ENCODE measurements around the gene REX1BD. TPM values are rescaled to one million over a fixed set of nuclear protein-coding genes. Genes with fewer than 3 reads are reported as not detected.
"Not testable (repeated sequence)": the region's sequence is repeated elsewhere in the genome, so short reads cannot be mapped to it uniquely, and the experiment has no call there.

Gene REX1BD
- 54.3 TPM for total RNA-seq (ENCODE audit: unreplicated experiment)
- long read RNA-seq, transcript REX1BD-201 (5 exons, 839 nt) = major isoform, 36 of 82 reads
- long read RNA-seq, transcript REX1BD-205 (4 exons, 1,081 nt) = minor isoform, 26 of 82 reads
- long read RNA-seq, transcript REX1BD-202 (5 exons, 702 nt) = minor isoform, 8 of 82 reads
- long read RNA-seq, partial matches to known transcripts = 5 of 82 reads
- long read RNA-seq, other reads (novel, unspliced or antisense) = 4 of 82 reads

DNA sequence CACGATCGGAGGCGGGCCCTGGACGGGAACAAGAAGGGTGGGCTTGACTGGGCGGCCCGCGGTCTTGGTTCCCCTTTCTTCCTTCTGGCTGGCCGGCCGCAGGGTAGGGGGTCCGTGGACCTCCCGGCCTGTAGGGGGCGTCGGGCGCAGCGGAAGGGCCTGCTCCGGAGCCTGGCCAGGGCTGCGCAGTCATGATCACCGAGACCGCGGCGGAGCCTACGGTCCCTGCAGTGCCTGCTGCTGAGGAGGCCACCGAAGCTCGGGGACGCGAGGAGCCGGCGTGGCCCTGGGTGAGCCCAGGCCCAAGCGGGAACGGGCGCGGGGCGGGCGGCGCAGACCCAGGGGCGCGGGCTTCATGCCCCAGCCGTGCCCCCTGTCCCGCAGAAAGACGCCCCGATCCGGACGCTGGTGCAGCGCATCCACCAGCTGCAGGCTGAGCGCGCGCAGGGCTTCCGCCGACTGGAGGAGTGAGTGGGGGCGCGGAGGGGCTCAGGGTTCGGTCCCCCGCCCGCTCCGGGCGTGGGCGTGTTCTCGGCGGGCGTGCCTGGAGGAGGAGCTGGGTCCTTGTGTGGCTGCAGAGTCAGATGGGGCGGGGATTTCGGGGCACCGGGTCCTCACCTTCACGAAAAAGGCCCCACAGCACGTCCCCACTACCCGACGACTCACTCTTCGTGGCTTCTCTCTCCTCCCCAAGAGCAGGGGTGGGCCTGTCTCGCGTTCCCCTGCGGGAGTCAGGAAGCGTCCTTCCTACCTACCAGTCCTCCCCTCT is at the start of gene REX1BD:
Gene REX1BD (plus strand): TSS at position 188 of the 769 bp plus-strand sequence. CDS start 4 bp downstream, at position 192.
- no peaks in the 10 kb centered on the region for H3K36me3 Mint-ChIP-seq (ENCODE audit: unreplicated experiment)
- TF ChIP-seq, protein P1, sequence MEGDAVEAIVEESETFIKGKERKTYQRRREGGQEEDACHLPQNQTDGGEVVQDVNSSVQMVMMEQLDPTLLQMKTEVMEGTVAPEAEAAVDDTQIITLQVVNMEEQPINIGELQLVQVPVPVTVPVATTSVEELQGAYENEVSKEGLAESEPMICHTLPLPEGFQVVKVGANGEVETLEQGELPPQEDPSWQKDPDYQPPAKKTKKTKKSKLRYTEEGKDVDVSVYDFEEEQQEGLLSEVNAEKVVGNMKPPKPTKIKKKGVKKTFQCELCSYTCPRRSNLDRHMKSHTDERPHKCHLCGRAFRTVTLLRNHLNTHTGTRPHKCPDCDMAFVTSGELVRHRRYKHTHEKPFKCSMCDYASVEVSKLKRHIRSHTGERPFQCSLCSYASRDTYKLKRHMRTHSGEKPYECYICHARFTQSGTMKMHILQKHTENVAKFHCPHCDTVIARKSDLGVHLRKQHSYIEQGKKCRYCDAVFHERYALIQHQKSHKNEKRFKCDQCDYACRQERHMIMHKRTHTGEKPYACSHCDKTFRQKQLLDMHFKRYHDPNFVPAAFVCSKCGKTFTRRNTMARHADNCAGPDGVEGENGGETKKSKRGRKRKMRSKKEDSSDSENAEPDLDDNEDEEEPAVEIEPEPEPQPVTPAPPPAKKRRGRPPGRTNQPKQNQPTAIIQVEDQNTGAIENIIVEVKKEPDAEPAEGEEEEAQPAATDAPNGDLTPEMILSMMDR (IDR thresholded peaks at IDR 0.05; ENCODE audit: partially characterized antibody, unreplicated experiment) = peak; percentile 93

DNA sequence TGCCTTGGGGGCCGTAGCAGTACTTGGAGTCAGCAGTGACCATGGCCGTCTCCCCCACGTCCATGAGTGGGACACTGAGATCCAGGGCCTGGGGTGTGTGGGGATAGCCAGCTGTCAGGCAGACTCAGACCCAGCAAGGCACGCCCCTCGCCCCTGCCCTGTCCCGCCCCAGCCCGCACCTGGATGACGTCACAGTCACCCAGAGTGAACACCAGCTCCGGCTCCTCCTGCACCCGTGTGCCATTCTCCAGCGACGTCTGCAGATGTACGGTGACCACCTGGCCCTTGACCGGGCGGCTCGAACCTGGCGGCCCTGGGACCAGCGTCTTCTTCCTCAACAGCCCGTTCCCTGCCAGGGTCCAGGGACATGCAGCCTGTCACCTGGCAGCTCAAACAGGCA is 49.2 kb upstream of the REX1BD start:
- H3K27ac Mint-ChIP-seq (ENCODE audit: unreplicated experiment) = no peak overlapping the region
- DNase-seq = no peak
- H3K27me3 Mint-ChIP-seq (ENCODE audit: unreplicated experiment) = peaks cover 4% of the 10 kb centered on the region
- H3K36me3 Mint-ChIP-seq (ENCODE audit: unreplicated experiment) = no peaks in the 10 kb centered on the region
- TF ChIP-seq, protein P1 (IDR thresholded peaks at IDR 0.05; ENCODE audit: partially characterized antibody, unreplicated experiment) = no peak
- peaks cover 4% of the 10 kb centered on the region for H3K9me3 Mint-ChIP-seq (ENCODE audit: unreplicated experiment)
- no peaks in the 10 kb centered on the region for H3K4me1 Mint-ChIP-seq (ENCODE audit: low read depth, unreplicated experiment)
- no peak overlapping the region for H3K4me3 Mint-ChIP-seq (ENCODE audit: unreplicated experiment)

More for the DNA sequence above, at the start of gene REX1BD:
- Mint-ChIP-seq H3K4me1 (ENCODE audit: low read depth, unreplicated experiment) (peaks cover 7% of the 10 kb centered on the region), H3K27ac (ENCODE audit: unreplicated experiment) (peak within 1 kb of the TSS; percentile 93), H3K27me3 (ENCODE audit: unreplicated experiment) (peaks cover 9% of the 10 kb centered on the region), H3K4me3 (ENCODE audit: unreplicated experiment) (peak within 1 kb of the TSS; percentile 96), H3K9me3 (ENCODE audit: unreplicated experiment) (peaks cover 25% of the 10 kb centered on the region)
- DNase-seq = peak; percentile 91

DNA sequence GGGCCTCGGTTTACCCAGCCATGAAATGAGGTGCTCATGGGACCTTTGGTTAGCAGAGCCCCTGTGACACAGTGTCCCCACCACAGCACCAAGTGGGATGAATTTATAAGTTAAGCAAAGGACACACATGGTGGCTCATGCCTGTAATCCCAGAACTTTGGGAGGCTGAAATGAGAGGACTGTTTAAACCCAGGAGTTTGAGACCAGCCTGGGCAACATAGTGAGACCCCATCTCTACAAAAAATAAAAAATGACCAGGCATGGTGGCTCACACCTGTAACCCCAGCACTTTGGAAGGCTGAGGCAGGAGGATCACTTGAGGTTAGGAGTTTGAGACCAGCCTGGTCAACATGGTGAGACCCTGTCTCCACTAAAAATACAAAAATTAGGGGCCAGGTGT is 48.4 kb upstream of the REX1BD start:
- H3K27me3 Mint-ChIP-seq (ENCODE audit: unreplicated experiment); H3K9me3 Mint-ChIP-seq (ENCODE audit: unreplicated experiment); DNase-seq; H3K4me3 Mint-ChIP-seq (ENCODE audit: unreplicated experiment); H3K27ac Mint-ChIP-seq (ENCODE audit: unreplicated experiment); H3K36me3 Mint-ChIP-seq (ENCODE audit: unreplicated experiment); H3K4me1 Mint-ChIP-seq (ENCODE audit: low read depth, unreplicated experiment): not testable (repeated sequence)

GRCh38 chr19:18541258-18541991 is 47.2 kb upstream of the REX1BD start:
- H3K27ac Mint-ChIP-seq (ENCODE audit: unreplicated experiment) = no peak overlapping the region
- no peaks in the 10 kb centered on the region for H3K4me1 Mint-ChIP-seq (ENCODE audit: low read depth, unreplicated experiment)
- H3K4me3 Mint-ChIP-seq (ENCODE audit: unreplicated experiment) = peak overlapping the region; percentile 25
- H3K36me3 Mint-ChIP-seq (ENCODE audit: unreplicated experiment) = no peaks in the 10 kb centered on the region
- no peak for DNase-seq
- H3K9me3 Mint-ChIP-seq (ENCODE audit: unreplicated experiment) = peaks cover 3% of the 10 kb centered on the region
- TF ChIP-seq, protein P1 (IDR thresholded peaks at IDR 0.05; ENCODE audit: partially characterized antibody, unreplicated experiment) = no peak
- peaks cover 4% of the 10 kb centered on the region for H3K27me3 Mint-ChIP-seq (ENCODE audit: unreplicated experiment)

DNA sequence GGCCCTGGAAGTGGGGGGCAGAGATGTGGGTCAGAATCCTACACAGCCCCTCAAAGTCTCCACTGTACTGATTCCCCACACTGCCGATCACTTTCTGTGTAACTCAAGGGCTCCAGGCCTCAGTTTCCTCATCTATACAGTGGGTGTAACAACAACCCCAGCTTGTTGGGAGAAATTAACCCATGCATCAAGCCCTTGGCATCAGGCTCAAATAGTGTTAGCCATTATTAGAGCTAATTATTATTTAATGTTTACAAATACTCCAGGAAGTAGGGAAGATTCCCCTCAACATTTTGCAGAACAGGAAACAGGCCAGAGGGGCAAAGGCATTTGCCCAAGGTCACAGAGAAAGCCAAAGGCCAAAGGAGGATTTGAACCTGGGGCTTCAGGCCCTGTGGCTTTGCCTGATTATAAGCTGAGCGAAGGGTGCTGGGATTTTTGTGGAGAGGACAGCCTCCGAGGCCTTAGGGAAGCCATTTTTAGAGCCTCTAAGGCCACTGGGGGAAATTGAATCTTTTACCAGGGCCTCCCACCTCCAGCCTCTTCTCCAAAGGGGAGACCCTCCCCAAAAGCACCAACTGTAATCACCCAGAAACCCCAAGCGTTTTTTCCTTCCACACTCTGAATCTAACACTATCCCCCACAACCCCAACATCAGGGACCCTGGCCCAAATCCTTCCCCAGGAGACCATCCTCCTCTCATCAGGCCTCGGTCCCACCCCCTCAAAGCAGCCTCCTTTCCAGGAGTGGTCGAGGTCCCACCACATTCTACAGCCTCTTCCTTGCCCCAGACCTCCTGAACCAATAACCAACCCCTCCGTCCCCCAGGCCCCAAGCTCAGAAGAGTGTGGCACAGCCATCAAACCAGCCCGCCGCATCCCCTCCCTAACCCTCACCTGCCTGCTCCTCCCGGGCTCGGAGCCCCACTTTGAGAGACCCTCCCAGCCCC is 46.3 kb upstream of the REX1BD start:
- no peak overlapping the region for H3K27ac Mint-ChIP-seq (ENCODE audit: unreplicated experiment)
- H3K27me3 Mint-ChIP-seq (ENCODE audit: unreplicated experiment) = peaks cover 2% of the 10 kb centered on the region
- H3K9me3 Mint-ChIP-seq (ENCODE audit: unreplicated experiment) = peaks cover 2% of the 10 kb centered on the region
- peak overlapping the region; percentile 90 for H3K4me3 Mint-ChIP-seq (ENCODE audit: unreplicated experiment)
- peak; percentile 50 for DNase-seq
- no peaks in the 10 kb centered on the region for H3K4me1 Mint-ChIP-seq (ENCODE audit: low read depth, unreplicated experiment)
- no peaks in the 10 kb centered on the region for H3K36me3 Mint-ChIP-seq (ENCODE audit: unreplicated experiment)
- TF ChIP-seq, protein P1 (IDR thresholded peaks at IDR 0.05; ENCODE audit: partially characterized antibody, unreplicated experiment) = no peak

Data from glutamatergic neuron (in vitro differentiated cells).